GM18505 (cell line): ENCODE data around the gene ZHX3.

Source experiments
- ATAC-seq: cut with Tn5 transposase; IDR thresholded peaks from one replicate; pipeline ENCODE4 v1.9.1; 2021; ENCODE audit not compliant: unreplicated experiment
- POLR2A ChIP-seq: IDR thresholded peaks from 4 replicates; pipeline ENCODE4 v1.6.1; 2011; ENCODE audit warnings: borderline replicate concordance; ENCODE audit not compliant: insufficient read depth, insufficient read length; ENCODE audit errors: extremely low read depth

ZHX3 gene

DNA sequence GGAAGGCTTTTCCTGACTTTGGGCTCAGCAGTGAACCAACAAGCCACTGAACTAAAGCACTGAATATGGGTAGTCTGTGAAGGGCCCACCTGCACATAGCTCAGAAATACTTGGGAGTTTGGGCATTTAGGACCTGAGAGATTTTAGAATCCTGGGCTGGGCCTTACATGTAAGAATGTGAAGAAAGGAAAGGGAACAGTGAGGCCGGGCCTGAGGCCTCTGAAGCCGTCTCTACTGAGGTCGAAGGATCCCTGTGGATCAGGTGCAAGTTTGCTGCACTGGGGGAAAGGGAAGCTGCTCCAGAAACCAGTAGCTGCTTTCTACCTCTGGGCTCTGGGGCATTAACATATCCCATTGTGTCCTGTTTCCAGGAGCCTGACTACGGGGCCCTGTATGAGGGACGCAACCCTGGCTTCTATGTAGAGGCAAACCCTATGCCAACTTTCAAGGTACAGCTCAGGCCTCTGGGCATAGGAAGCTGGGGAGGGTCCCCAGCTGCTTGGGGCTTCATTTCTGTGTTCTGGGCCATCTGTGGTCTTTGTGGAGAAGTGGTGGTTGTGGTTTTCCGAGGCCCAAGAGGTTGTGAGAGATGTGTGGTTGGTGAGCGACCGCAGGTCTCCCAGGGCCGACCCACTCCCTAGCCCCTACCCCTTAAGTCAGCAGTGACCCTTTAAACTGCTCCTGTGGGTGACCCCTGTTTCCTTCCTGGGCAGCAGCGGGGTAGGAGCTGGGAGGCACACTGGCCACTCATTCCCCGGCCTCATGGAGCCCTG is 149.9 kb downstream of the ZHX3 start:
- no peak for ATAC-seq
- TF ChIP-seq POLR2A = no peak

DNA sequence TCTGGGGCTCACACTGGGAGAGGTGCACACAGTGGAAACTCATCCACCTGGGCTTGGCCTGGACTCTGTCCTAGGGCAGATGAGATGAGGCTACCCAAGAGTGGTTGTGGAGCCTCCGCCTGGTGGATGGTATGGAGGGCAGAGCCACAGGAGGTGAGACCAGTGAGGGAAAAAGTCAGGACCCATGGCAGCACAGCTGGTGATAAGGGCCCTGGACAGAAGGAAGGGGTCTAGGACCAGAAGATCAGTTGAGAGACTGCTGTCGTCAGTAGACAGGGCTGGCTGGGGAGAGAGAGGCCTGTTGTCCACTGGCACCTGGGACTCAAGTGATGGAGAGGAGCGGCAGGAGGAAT is 150.4 kb downstream of the ZHX3 start:
- ATAC-seq = no peak
- TF ChIP-seq POLR2A = no peak

DNA sequence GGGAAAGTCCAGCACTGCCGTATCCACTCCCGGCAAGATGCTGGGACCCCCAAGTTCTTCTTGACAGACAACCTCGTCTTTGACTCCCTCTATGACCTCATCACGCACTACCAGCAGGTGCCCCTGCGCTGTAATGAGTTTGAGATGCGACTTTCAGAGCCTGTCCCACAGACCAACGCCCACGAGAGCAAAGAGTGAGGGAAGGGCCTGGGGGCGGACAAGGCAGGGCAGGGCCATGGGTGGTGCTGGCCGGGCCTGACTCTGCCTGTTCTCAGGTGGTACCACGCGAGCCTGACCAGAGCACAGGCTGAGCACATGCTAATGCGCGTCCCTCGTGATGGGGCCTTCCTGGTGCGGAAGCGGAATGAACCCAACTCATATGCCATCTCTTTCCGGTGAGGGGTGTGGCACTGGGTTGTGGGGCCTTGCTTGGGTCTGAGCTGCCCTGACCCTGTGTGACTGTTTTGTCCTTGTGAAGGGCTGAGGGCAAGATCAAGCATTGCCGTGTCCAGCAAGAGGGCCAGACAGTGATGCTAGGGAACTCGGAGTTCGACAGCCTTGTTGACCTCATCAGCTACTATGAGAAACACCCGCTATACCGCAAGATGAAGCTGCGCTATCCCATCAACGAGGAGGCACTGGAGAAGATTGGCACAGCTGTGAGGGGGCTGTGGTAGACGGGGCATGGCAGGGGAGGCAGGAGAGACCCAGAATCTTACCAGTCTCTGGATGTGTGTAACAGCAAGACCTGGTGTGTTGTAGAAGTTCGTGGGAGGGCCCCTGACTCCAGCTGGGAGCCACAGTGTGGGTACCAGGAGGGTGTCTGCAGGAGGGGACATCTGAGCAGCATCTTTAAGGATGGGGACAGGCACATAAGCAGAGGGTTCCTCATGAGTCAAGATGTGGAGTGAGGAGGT is 151.1 kb downstream of the ZHX3 start:
- no peak for TF ChIP-seq POLR2A
- ATAC-seq = no peak

DNA sequence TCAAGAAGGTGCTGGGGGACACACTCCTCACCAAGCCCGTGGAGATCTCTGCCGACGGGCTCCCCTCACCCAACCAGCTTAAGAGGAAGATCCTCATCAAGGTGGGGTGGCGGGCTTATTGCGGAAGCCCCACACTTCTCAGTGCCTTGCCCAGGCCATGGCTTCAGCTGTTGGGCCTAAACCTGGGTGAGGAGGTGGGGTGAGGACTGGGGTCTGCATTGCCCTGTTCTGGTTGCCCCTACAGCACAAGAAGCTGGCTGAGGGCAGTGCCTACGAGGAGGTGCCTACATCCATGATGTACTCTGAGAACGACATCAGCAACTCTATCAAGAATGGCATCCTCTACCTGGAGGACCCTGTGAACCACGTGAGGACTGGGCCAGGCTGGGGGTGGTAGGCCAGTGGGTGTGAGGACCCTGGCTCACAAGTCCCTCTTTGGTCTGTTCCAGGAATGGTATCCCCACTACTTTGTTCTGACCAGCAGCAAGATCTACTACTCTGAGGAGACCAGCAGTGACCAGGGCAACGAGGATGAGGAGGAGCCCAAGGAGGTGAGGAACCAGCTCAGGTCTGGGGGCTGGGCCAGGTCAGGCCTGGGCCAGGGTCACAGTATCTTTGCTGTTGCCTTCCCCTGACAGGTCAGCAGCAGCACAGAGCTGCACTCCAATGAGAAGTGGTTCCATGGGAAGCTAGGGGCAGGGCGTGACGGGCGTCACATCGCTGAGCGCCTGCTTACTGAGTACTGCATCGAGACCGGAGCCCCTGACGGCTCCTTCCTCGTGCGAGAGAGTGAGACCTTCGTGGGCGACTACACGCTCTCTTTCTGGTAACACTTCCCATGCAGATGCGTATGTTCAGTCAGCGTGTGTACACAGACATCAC is 152.3 kb downstream of the ZHX3 start:
- TF ChIP-seq POLR2A = no peak
- no peak for ATAC-seq

DNA sequence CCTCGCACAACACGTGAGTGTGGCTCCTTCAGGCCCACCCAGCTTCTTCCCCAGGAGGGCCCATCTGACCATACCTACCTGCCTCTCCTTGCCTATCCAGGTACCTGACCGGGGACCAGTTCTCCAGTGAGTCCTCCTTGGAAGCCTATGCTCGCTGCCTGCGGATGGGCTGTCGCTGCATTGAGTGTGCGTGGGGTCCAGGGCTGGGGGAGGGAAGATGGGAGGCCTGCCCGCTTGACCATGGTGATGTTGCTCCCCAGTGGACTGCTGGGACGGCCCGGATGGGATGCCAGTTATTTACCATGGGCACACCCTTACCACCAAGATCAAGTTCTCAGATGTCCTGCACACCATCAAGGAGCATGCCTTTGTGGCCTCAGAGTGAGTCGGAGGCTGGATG is 153.7 kb downstream of the ZHX3 start:
- TF ChIP-seq POLR2A = no peak
- no peak for ATAC-seq

DNA sequence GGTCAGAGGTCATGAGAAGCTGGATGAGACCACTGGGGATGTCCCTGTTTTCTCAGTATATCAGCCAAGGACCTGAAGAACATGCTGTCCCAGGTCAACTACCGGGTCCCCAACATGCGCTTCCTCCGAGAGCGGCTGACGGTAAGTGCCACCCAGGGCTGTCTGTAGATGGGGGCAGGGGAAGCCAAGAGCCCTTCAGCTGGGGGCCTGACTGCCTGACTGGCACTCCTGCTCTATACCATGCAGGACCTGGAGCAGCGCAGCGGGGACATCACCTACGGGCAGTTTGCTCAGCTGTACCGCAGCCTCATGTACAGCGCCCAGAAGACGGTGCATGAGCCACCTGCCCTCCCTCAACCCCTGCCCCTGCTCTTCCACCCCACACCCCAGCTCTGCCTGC is 155.1 kb downstream of the ZHX3 start:
- no peak for TF ChIP-seq POLR2A
- ATAC-seq = no peak

DNA sequence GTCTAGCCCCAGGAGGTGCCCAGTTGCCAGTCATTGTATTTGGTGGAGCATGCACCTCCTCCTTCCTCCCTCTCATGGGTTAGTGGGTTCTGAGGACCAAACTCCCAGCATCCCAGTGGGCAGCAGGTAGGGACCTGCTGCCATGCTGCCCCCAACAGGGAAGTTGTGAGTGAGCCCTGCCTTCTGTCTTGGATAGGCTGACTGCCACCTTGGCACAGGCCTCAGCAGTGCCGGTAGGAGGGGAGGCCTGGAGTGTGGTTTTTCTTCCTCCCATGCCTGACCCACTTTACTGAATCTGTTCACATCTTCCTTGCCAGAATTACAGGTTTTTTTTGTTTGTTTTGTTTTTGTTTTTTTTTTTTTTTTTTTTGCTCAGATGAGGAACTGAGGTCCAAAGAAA is 155.6 kb downstream of the ZHX3 start:
- no peak for TF ChIP-seq POLR2A
- ATAC-seq = no peak

DNA sequence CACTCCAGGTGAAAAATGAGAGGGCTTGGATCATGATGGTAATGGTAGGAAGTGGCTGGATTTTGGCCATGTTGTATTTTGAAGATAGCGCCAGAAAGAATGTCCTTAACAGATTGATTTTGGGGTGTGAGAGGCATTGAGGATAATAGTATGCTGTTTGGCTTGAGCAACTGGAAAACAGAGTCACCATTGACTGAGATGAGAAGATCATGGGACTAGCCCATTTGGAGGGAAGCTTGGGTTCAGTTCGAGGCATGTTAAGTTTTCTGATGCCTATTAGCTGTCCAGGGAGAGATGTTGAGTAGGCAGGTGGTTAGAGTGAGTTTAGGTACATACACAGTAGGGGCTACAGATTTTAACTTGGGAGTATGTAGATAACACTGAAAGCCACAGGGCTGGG is 156.8 kb downstream of the ZHX3 start:
- ATAC-seq = no peak
- no peak for TF ChIP-seq POLR2A

DNA sequence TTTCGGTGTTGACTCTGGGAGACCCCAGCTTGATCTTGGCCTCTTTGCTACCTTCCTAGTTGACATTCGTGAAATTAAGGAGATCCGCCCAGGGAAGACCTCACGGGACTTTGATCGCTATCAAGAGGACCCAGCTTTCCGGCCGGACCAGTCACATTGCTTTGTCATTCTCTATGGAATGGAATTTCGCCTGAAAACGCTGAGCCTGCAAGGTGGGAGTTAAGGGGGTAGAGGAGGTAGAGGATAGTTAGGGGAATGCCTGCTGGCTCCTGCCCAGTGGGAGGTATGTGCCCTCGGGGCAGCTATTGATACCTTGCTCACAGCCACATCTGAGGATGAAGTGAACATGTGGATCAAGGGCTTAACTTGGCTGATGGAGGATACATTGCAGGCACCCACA is 158.0 kb downstream of the ZHX3 start:
- TF ChIP-seq POLR2A = no peak
- ATAC-seq = no peak

DNA sequence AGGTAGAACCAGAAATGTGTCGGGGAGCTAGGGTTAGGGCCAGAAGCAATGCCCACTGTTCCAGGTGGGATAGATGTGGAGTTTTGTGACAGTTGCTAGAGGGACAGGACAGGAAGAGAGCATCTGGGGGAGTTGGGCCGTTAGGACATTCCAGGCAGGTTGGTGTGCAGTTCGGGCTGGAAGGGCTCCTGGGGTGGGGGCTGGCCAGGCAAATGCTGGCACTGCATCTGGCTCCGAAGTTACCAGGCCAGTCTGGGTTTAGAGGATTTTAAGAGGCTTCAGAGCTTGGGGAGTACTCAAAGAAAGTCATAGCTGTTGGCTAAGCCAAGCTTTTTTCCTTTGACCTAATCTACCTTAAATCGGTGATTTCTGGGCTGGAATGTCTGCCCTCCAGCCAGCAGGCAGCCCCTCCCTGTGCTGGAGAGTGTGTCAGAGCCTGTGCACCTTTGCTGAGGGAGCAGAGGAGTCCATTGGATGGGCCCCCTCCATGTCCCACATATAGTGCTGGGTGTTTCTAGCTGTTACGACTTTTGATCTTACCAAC is 159.4 kb downstream of the ZHX3 start:
- ATAC-seq = no peak
- TF ChIP-seq POLR2A = no peak

DNA sequence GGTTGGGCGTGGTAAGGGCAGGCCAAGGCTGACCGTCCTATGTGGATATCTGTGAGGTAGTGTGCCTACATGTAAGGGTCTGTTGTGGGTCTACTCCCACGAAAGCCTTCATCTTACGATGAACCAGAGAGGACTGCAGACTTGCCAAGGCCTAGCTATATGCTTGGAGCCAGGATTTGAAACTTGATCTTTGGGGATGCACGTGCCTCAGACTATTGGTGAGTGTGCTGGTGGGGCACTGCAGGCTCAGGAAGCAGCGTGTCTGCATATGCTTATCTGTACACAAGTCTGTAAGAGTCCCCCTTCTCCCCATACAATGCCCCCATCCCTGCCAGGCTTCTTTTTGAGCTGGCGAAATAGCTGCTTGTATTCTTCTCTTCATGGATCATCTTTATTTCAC is 162.3 kb downstream of the ZHX3 start:
- ATAC-seq = no peak

DNA sequence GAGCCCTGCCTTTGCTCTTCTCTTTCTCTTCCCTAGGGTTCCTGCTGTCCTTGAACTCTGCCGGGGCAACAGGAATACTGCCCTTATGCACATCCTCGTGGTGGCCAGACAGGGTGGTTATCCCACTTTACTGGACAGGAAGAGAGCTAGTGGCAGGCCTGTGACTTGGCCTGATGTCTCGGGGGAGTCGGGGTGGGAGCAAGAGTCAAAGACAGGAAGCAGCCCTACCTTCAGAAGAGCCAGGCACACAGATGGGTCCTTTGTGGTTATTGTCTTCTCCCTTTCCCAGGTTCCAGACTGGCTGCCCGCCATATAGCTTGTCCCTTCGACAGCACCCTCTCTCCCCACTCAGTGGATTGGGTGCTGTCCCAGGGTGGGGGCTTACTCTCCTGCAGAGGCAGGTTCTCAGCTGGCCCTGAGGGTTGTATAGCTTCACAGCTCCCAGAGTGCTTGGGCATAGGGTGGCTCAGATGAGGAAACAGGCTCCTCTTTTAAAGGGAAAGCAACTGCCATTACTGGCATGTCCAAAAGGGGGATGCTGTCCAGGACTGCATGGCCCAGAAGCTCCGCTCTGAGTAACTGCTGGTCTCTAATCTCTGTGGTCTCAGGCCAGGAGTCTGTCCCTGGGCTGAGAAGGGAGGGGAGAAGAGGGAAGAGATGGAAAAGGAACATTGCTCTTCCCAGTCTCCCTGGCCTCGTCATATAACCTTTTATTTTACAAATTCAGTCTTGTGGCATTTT is 162.9 kb downstream of the ZHX3 start:
- TF ChIP-seq POLR2A = no peak
- ATAC-seq = no peak

More for the DNA sequence above, 162.3 kb downstream of the ZHX3 start:
- TF ChIP-seq POLR2A = no peak
